Measurements from ENCODE around the gene PARP3. TPM values are rescaled to one million over a fixed set of nuclear protein-coding genes. Genes with fewer than 3 reads are reported as not detected.

The PARP3 gene
- total and polyA plus RNA-seq, 2 of the 8 experiments (the other 6 are each of a cell fraction or from before 2014, with no cell fraction given) = 1.3 to 1.6 TPM

DNA sequence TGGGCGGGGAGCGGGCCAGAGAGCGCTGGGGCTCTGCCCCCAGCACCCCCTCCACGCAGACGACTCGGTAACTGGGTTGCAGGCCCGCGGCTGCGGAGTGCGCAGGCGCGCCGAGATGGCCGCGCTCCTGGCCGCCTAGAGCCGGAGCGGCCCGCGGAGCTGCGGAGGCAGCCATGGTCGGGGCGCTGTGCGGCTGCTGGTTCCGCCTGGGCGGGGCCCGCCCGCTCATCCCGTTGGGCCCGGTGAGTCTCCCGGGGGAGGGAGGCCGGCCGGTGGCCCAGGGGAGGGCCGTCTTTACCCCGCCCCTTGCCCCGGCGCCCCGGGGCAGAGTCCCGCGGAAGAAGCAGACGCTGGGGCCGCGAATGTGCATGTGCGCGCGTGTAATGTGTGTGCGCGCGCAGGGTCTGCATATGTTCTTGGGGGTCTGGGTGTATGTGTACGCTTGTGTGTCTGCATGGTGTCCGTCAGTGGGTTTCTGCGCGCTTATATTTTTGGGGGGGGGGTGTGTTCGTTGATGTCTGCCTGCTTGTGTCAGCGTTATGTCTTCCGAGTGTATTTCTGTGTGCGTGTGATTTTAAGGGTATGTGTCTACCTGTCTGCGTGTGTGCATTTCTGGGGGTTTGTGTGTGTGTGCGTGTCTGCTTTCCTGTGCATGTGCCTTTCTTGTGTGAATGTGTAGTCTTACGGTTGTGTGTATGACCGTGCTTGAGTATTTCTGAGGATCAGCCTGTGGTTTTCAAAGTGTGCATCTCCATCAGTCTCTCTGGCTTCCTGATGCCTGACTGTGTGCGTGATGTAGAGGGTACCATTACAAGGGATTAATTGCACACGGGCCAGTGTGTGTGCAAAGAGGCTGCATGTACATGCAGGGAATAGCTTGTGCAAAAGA, 33.0 kb downstream of the PARP3 start, which contains the start of gene ABHD14A (continued):
- TF ChIP-seq BACH1 (IDR thresholded peaks at IDR 0.05; ENCODE audit: low read length) (0 out of 2 replicates have a peak, but pooled peaks have one; percentile 17), YY1 (IDR thresholded peaks at IDR 0.05; ENCODE audit: low read depth, low read length) (peak; percentile 81; the same call in 1 of the 2 replicates), SP2 (IDR thresholded peaks at IDR 0.05; ENCODE audit: low read length) (no peak), POLR2A (IDR thresholded peaks at IDR 0.05; ENCODE audit: control extremely low read depth in 1 of 2, low read depth in 2 of 2, low read length in 2 of 2) (peak in 1 of 2 experiments; percentile 49; a peak in 1 of 3 replicates)
- TF ChIP-seq, protein P1, sequence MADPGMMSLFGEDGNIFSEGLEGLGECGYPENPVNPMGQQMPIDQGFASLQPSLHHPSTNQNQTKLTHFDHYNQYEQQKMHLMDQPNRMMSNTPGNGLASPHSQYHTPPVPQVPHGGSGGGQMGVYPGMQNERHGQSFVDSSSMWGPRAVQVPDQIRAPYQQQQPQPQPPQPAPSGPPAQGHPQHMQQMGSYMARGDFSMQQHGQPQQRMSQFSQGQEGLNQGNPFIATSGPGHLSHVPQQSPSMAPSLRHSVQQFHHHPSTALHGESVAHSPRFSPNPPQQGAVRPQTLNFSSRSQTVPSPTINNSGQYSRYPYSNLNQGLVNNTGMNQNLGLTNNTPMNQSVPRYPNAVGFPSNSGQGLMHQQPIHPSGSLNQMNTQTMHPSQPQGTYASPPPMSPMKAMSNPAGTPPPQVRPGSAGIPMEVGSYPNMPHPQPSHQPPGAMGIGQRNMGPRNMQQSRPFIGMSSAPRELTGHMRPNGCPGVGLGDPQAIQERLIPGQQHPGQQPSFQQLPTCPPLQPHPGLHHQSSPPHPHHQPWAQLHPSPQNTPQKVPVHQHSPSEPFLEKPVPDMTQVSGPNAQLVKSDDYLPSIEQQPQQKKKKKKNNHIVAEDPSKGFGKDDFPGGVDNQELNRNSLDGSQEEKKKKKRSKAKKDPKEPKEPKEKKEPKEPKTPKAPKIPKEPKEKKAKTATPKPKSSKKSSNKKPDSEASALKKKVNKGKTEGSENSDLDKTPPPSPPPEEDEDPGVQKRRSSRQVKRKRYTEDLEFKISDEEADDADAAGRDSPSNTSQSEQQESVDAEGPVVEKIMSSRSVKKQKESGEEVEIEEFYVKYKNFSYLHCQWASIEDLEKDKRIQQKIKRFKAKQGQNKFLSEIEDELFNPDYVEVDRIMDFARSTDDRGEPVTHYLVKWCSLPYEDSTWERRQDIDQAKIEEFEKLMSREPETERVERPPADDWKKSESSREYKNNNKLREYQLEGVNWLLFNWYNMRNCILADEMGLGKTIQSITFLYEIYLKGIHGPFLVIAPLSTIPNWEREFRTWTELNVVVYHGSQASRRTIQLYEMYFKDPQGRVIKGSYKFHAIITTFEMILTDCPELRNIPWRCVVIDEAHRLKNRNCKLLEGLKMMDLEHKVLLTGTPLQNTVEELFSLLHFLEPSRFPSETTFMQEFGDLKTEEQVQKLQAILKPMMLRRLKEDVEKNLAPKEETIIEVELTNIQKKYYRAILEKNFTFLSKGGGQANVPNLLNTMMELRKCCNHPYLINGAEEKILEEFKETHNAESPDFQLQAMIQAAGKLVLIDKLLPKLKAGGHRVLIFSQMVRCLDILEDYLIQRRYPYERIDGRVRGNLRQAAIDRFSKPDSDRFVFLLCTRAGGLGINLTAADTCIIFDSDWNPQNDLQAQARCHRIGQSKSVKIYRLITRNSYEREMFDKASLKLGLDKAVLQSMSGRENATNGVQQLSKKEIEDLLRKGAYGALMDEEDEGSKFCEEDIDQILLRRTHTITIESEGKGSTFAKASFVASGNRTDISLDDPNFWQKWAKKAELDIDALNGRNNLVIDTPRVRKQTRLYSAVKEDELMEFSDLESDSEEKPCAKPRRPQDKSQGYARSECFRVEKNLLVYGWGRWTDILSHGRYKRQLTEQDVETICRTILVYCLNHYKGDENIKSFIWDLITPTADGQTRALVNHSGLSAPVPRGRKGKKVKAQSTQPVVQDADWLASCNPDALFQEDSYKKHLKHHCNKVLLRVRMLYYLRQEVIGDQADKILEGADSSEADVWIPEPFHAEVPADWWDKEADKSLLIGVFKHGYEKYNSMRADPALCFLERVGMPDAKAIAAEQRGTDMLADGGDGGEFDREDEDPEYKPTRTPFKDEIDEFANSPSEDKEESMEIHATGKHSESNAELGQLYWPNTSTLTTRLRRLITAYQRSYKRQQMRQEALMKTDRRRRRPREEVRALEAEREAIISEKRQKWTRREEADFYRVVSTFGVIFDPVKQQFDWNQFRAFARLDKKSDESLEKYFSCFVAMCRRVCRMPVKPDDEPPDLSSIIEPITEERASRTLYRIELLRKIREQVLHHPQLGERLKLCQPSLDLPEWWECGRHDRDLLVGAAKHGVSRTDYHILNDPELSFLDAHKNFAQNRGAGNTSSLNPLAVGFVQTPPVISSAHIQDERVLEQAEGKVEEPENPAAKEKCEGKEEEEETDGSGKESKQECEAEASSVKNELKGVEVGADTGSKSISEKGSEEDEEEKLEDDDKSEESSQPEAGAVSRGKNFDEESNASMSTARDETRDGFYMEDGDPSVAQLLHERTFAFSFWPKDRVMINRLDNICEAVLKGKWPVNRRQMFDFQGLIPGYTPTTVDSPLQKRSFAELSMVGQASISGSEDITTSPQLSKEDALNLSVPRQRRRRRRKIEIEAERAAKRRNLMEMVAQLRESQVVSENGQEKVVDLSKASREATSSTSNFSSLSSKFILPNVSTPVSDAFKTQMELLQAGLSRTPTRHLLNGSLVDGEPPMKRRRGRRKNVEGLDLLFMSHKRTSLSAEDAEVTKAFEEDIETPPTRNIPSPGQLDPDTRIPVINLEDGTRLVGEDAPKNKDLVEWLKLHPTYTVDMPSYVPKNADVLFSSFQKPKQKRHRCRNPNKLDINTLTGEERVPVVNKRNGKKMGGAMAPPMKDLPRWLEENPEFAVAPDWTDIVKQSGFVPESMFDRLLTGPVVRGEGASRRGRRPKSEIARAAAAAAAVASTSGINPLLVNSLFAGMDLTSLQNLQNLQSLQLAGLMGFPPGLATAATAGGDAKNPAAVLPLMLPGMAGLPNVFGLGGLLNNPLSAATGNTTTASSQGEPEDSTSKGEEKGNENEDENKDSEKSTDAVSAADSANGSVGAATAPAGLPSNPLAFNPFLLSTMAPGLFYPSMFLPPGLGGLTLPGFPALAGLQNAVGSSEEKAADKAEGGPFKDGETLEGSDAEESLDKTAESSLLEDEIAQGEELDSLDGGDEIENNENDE (IDR thresholded peaks at IDR 0.05; ENCODE audit: insufficient replicate concordance, low read length) = no peak
- TF ChIP-seq, protein P2, sequence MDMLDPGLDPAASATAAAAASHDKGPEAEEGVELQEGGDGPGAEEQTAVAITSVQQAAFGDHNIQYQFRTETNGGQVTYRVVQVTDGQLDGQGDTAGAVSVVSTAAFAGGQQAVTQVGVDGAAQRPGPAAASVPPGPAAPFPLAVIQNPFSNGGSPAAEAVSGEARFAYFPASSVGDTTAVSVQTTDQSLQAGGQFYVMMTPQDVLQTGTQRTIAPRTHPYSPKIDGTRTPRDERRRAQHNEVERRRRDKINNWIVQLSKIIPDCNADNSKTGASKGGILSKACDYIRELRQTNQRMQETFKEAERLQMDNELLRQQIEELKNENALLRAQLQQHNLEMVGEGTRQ (IDR thresholded peaks at IDR 0.05; ENCODE audit: low read length) = no peak
- TF ChIP-seq, protein P3, sequence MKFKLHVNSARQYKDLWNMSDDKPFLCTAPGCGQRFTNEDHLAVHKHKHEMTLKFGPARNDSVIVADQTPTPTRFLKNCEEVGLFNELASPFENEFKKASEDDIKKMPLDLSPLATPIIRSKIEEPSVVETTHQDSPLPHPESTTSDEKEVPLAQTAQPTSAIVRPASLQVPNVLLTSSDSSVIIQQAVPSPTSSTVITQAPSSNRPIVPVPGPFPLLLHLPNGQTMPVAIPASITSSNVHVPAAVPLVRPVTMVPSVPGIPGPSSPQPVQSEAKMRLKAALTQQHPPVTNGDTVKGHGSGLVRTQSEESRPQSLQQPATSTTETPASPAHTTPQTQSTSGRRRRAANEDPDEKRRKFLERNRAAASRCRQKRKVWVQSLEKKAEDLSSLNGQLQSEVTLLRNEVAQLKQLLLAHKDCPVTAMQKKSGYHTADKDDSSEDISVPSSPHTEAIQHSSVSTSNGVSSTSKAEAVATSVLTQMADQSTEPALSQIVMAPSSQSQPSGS (IDR thresholded peaks at IDR 0.05; ENCODE audit: low read length) = no peak
